T-cell (primary cell): ENCODE results near the gene UBE2S. TPM values are rescaled to one million over a fixed set of nuclear protein-coding genes. Genes with fewer than 3 reads are reported as not detected.
"Not testable (repeated sequence)": the region's sequence is repeated elsewhere in the genome, so short reads cannot be mapped to it uniquely, and the experiment has no call there.

Experiments used
- ATAC-seq, 4 experiments: fragments of 200-7000 bp in 3 of 4; fragments of 150-1000 bp in 1 of 4; cut with Tn5 transposase; replicated peaks in 1 of 4; 1 replicate in 3 of 4; 2 replicates in 1 of 4; pipeline ENCODE4 v1.10.0; 2021; ENCODE audit warnings: moderate library complexity in 3 of 4, mild to moderate bottlenecking in 2 of 4, moderate number of reproducible peaks in 1 of 4
- CTCF ChIA-PET, 2 donors: fragments of 300-600 bp; sonication (Branson Sonifier 250); formaldehyde crosslinking; loops; one replicate each; lab custom pipeline; 2022; ENCODE audit warnings: antibody characterized with exemption in 2 of 2; lab: Charles Lee
- POLR2A ChIA-PET, 2 donors: fragments of 300-600 bp; sonication (Branson Sonifier 250); formaldehyde crosslinking; loops; one replicate each; lab custom pipeline; 2022; ENCODE audit warnings: antibody characterized with exemption in 2 of 2; lab: Charles Lee
- DNase-seq, 35 experiments: peaks; one replicate each; pipeline versions ENCODE4 v3.0.0 to v3.0.0-alpha.2; 2013 to 2023
- H3K27ac ChIP-seq: one replicate; pipeline ENCODE4 v1.5.1; 2013; ENCODE audit warnings: low read length
- H3K27me3 ChIP-seq, 2 experiments: replicated peaks in 1 of 2; 1 replicate in 1 of 2; 2 replicates in 1 of 2; pipeline versions ENCODE4 v1.6.1 to v1.7.0; 2013; ENCODE audit warnings: low read length in 1 of 2, mixed read lengths in 1 of 2; ENCODE audit not compliant: control insufficient read depth in 2 of 2, insufficient read depth in 2 of 2; ENCODE audit errors: extremely low read depth in 1 of 2
- H3K36me3 ChIP-seq, 2 donors: 1 replicate in 1 of 2; 2 replicates in 1 of 2; pipeline versions ENCODE4 v1.6.1 to v1.7.0; 2013; ENCODE audit warnings: low read length in 1 of 2; ENCODE audit not compliant: control insufficient read depth in 2 of 2, insufficient read depth in 1 of 2; ENCODE audit errors: extremely low read depth in 1 of 2
- H3K4me1 ChIP-seq, 2 experiments: 1 replicate in 1 of 2; 2 replicates in 1 of 2; pipeline versions ENCODE4 v1.6.1 to v1.7.0; 2013; ENCODE audit warnings: low read length in 2 of 2, mixed read lengths in 1 of 2; ENCODE audit not compliant: insufficient read depth in 2 of 2, control insufficient read depth in 1 of 2; ENCODE audit errors: extremely low read depth in 1 of 2
- H3K4me3 ChIP-seq, 2 donors: 1 replicate in 1 of 2; 2 replicates in 1 of 2; pipeline versions ENCODE4 v1.5.1 to v1.7.0; 2013; ENCODE audit warnings: mild to moderate bottlenecking in 2 of 2, low read length in 1 of 2, moderate library complexity in 1 of 2; ENCODE audit not compliant: control insufficient read depth in 1 of 2; ENCODE audit errors: extremely low read depth in 1 of 2
- H3K9me3 ChIP-seq: 2 replicates; pipeline ENCODE4 v1.7.0; 2013
- H3K27ac Mint-ChIP-seq, 2 donors: one replicate each; pipeline ENCODE4 v1.8.0; 2020 to 2021; ENCODE audit warnings: mild to moderate bottlenecking in 2 of 2, mixed read lengths in 2 of 2
- H3K27me3 Mint-ChIP-seq, 2 donors: one replicate each; pipeline ENCODE4 v1.8.0; 2021 to 2022; ENCODE audit warnings: mixed read lengths in 2 of 2
- H3K36me3 Mint-ChIP-seq: one replicate; pipeline ENCODE4 v1.8.0; 2021; ENCODE audit warnings: mixed read lengths
- H3K4me1 Mint-ChIP-seq, 3 donors: one replicate each; pipeline ENCODE4 v1.8.0; 2020 to 2022; ENCODE audit warnings: mixed read lengths in 3 of 3, mild to moderate bottlenecking in 1 of 3
- H3K4me3 Mint-ChIP-seq, 3 donors: one replicate each; pipeline ENCODE4 v1.8.0; 2020 to 2022; ENCODE audit warnings: mild to moderate bottlenecking in 3 of 3, mixed read lengths in 3 of 3, moderate library complexity in 3 of 3
- H3K9me3 Mint-ChIP-seq, 3 donors: one replicate each; pipeline ENCODE4 v1.8.0; 2020 to 2022; ENCODE audit warnings: mixed read lengths in 3 of 3
- WGBS: methylation state at CpG from one replicate; pipeline ENCODE4 v1.1.5; 2013; ENCODE audit warnings: missing lambda C conversion rate; ENCODE audit not compliant: insufficient coverage; 5-methylcytosine and 5-hydroxymethylcytosine counted together
- total RNA-seq, 35 experiments: library from RNA in 6 of 35; stranded (reverse) in 6 of 35; fragments of 120-200 nt in 1 of 35; gene quantifications; one replicate each; pipeline versions ENCODE4 v1.2.1 to v1.2.4 and lab custom pipeline; 2013 to 2026

UBE2S gene
- total RNA-seq, 5 donors from 2014 or later (not counting 1 experiment from before 2014, with no cell fraction given) = 27.5 to 75.2 (median 35.1) TPM

- WGBS = no CpG with 5 or more reads among the region's 2 CpGs
- H3K36me3 Mint-ChIP-seq = peaks cover 14% of the 10 kb centered on the region
- POLR2A ChIA-PET = no interaction called here
These were observed 2.6 kb upstream of the UBE2S start for GRCh38 chr19:55410168-55410567.

GRCh38 chr19:55409179-55409578 lies 1.6 kb upstream of the UBE2S start:
- not testable (repeated sequence) for H3K9me3 Mint-ChIP-seq, H3K27me3 Mint-ChIP-seq, DNase-seq, H3K27me3 ChIP-seq, ATAC-seq, H3K9me3 ChIP-seq, H3K27ac ChIP-seq, H3K4me3 ChIP-seq
- 100% methylated on average over 5 of the region's 8 CpGs for WGBS
- POLR2A ChIA-PET = interaction anchor here (0.6 to 0.9 kb wide), 2 partner anchors 70 to 173 kb away, joined by 3 to 7 read pairs; partner anchors contain the start of gene KMT5C (in 1 of the 2)
- Mint-ChIP-seq H3K36me3 (peaks cover 16% of the 10 kb centered on the region), H3K4me1 (peaks cover 24 to 27% (median 26%) of the 10 kb centered on the region in 3 donors), H3K27ac (peak overlapping the region in 1 of 2 donors; percentile 98), H3K4me3 (peak overlapping the region; percentile 87 to 93 (median 93))
- H3K36me3 ChIP-seq = peaks cover 8 to 11% of the 10 kb centered on the region in 2 donors
- CTCF ChIA-PET = interaction anchor here in 1 of 2 donors (1.0 kb wide), 1 partner anchor 11 kb away, joined by 5 read pairs; no protein-coding TSS in a partner anchor
- peaks cover 6 to 32% of the 10 kb centered on the region in 2 experiments for H3K4me1 ChIP-seq

More at GRCh38 chr19:55410168-55410567, 2.6 kb upstream of the UBE2S start:
- no peak for ATAC-seq
- Histone ChIP-seq H3K4me3 (no peak overlapping the region), H3K36me3 (peaks cover 7% of the 10 kb centered on the region in 2 donors), H3K9me3 (no peaks in the 10 kb centered on the region), H3K27me3 (no peaks in the 10 kb centered on the region), H3K27ac (no peak overlapping the region), H3K4me1 (peaks cover 6 to 32% of the 10 kb centered on the region in 2 experiments)
- CTCF ChIA-PET = no interaction called here
- peaks cover 24 to 27% (median 26%) of the 10 kb centered on the region in 3 donors for H3K4me1 Mint-ChIP-seq
- no peak for DNase-seq
- H3K27me3 Mint-ChIP-seq = no peaks in the 10 kb centered on the region
- H3K27ac Mint-ChIP-seq = no peak overlapping the region
- peaks cover 0 to 5% (median 3%) of the 10 kb centered on the region in 3 donors for H3K9me3 Mint-ChIP-seq
- H3K4me3 Mint-ChIP-seq = peak overlapping the region in 2 of 3 donors; percentile 2 to 53

- peaks cover 24 to 32% (median 26%) of the 10 kb centered on the region in 3 donors for H3K4me1 Mint-ChIP-seq
- Histone ChIP-seq H3K27ac (peak overlapping the region; percentile 100), H3K36me3 (peaks cover 13 to 16% of the 10 kb centered on the region in 2 donors), H3K4me1 (peaks cover 6 to 32% of the 10 kb centered on the region in 2 experiments), H3K27me3 (no peaks in the 10 kb centered on the region), H3K4me3 (peak overlapping the region; percentile 7 to 54), H3K9me3 (no peaks in the 10 kb centered on the region)
- DNase-seq (no peak), ATAC-seq (no peak)
- H3K9me3 Mint-ChIP-seq = peaks cover 0 to 5% (median 3%) of the 10 kb centered on the region in 3 donors
- ChIA-PET POLR2A (interaction anchor here (0.6 to 0.9 kb wide), 2 partner anchors 69 to 173 kb away, joined by 3 to 7 read pairs; partner anchors contain the start of gene KMT5C (in 1 of the 2)), CTCF (interaction anchor here in 1 of 2 donors (1.0 kb wide), 1 partner anchor 12 kb away, joined by 5 read pairs; no protein-coding TSS in a partner anchor)
- peak overlapping the region; percentile 96 to 98 for H3K27ac Mint-ChIP-seq
- no peaks in the 10 kb centered on the region for H3K27me3 Mint-ChIP-seq
- H3K36me3 Mint-ChIP-seq = peaks cover 20% of the 10 kb centered on the region
- H3K4me3 Mint-ChIP-seq = peak overlapping the region; percentile 87 to 93 (median 93)
- 70% methylated on average over 8 of the region's 9 CpGs for WGBS
These were observed 915 bp upstream of the UBE2S start for GRCh38 chr19:55408533-55408872.

GRCh38 chr19:55407800-55408532 lies 378 bp upstream of the UBE2S start:
- ATAC-seq (peak; percentile 89 to 92 (median 90)), DNase-seq (peak; percentile 91 to 99 (median 97))
- no peaks in the 10 kb centered on the region for H3K27me3 ChIP-seq
- H3K27ac ChIP-seq = peak overlapping the region; percentile 100
- H3K4me3 Mint-ChIP-seq = peak overlapping the region; percentile 87 to 93 (median 93)
- H3K9me3 Mint-ChIP-seq = peaks cover 0 to 5% (median 3%) of the 10 kb centered on the region in 3 donors
- under 1% methylated on average over 61 of the region's 72 CpGs for WGBS
- H3K36me3 ChIP-seq = peaks cover 18 to 21% of the 10 kb centered on the region in 2 donors
- H3K36me3 Mint-ChIP-seq = peaks cover 25% of the 10 kb centered on the region
- peaks cover 6 to 32% of the 10 kb centered on the region in 2 experiments for H3K4me1 ChIP-seq
- H3K4me1 Mint-ChIP-seq = peaks cover 24 to 32% (median 29%) of the 10 kb centered on the region in 3 donors
- H3K27me3 Mint-ChIP-seq = no peaks in the 10 kb centered on the region
- POLR2A ChIA-PET = interaction anchor here (0.6 to 1.5 kb wide), 7 partner anchors 21 to 154 kb away, joined by 3 to 11 read pairs (median 4); partner anchors contain the start of gene KMT5C (in 1 of the 2)
- peak overlapping the region; percentile 96 to 98 for H3K27ac Mint-ChIP-seq
- CTCF ChIA-PET = no interaction called here
- peak overlapping the region; percentile 54 to 79 for H3K4me3 ChIP-seq
- no peaks in the 10 kb centered on the region for H3K9me3 ChIP-seq

- H3K9me3 ChIP-seq = no peaks in the 10 kb centered on the region
- H3K4me1 ChIP-seq = peaks cover 6 to 32% of the 10 kb centered on the region in 2 experiments
- CTCF ChIA-PET = interaction anchor here in 1 of 2 donors (0.7 kb wide), 1 partner anchor 34 kb away, joined by 3 read pairs; no protein-coding TSS in a partner anchor
- ATAC-seq (peak; percentile 0 to 4 (median 2)), DNase-seq (peak in 11 of 35 experiments; percentile 16 to 49 (median 26))
- peak overlapping the region; percentile 54 to 79 for H3K4me3 ChIP-seq
- Mint-ChIP-seq H3K27me3 (no peaks in the 10 kb centered on the region), H3K4me3 (peak overlapping the region; percentile 78 to 93 (median 93)), H3K36me3 (peaks cover 29% of the 10 kb centered on the region), H3K4me1 (peaks cover 24 to 32% (median 29%) of the 10 kb centered on the region in 3 donors), H3K9me3 (peaks cover 0 to 5% (median 3%) of the 10 kb centered on the region in 3 donors), H3K27ac (peak overlapping the region; percentile 25 to 70)
- peaks cover 22 to 31% of the 10 kb centered on the region in 2 donors for H3K36me3 ChIP-seq
- no peaks in the 10 kb centered on the region for H3K27me3 ChIP-seq
- H3K27ac ChIP-seq = peak overlapping the region; percentile 55
- POLR2A ChIA-PET = interaction anchor here (0.5 to 1.5 kb wide), 7 partner anchors 14 to 153 kb away, joined by 3 to 11 read pairs (median 4); partner anchors contain the start of gene KMT5C (in 1 of the 2)
- 0% methylated on average over 21 of the region's 35 CpGs for WGBS
These were observed 600 bp downstream of the UBE2S start for GRCh38 chr19:55406826-55407549.
